HG02763 (cell line): ENCODE data around the gene PTCH1.

ENCODE experiments used
- ATAC-seq: cut with Tn5 transposase; IDR thresholded peaks from one replicate; pipeline ENCODE4 v1.9.1; 2021; ENCODE audit warnings: mild to moderate bottlenecking, moderate library complexity; ENCODE audit not compliant: unreplicated experiment

PTCH1 gene

DNA sequence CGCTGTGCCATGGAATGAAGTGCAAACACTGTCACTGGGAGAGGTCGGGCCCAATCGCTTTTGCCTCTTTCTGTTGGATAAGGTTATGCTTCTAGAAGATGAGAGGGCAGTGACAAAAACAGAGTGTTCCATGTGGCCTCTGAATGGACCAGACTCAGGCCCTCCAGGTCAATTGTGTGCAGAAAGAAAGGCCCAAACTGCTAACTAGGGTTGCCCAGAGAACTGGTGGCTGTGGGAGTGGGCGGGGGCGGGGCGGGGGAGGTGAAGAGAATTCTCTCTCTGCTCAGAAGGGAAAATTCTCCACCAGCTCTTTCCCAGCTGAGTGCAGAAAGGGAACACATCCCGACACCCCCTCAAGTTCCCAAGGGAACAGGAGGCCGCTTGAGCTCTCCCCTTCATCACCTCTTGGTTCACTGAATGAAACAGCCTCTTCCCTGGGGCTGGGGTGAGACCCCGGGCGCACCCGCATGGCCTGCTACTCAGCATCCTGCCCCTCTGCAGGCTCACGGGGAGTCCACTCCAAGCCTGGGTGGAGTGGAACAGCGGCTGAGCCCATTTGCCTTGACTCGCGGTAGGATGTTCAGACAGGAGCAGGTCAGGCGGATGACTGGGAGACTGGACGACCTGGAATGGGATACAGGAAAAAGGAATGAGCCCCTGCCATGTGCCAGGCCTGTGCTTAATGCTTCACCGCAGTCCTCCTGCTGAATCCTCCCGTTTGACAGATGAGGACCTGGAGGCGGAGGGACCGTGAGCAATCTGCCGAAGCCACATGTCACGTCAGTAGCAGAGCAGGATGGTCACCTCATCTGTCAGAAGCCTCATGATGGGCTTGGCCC lies 105.5 kb downstream of the PTCH1 start:
- ATAC-seq = no peak

DNA sequence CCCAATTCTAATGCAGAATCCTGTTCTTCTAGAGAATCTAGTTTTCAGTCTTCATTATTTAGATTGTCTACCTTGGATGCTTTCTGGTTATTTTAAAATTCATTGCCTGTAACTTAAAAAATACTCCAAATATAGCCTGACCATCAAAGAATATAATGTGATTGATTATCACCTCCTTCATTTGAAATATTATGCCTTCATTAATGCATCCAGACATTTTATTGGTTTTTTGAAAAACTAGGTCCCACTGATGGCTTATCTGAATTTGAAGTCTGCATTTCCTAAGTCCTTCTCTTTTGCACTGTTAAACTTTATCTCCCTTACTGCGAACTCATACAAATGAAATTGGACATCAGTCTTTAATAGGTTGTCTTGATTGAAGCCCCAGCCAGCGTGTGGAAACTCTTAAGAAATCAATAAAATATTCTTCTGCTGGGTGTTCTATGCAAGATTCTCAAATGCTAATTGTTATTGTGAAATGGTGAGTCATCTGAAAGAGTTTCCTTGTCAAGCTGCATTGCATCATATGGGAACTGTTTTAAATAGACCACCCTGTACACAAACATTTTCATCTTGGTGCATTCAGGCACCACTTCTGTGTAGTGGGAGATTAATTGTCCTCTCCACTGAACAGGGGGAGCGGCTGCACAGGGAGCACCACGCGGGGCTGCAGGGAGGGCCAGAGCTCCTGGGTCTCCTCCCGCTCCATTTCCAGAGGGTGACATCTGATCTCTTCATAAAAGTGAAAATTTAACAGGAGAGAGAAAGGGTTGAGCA lies 106.9 kb downstream of the PTCH1 start:
- ATAC-seq = no peak

DNA sequence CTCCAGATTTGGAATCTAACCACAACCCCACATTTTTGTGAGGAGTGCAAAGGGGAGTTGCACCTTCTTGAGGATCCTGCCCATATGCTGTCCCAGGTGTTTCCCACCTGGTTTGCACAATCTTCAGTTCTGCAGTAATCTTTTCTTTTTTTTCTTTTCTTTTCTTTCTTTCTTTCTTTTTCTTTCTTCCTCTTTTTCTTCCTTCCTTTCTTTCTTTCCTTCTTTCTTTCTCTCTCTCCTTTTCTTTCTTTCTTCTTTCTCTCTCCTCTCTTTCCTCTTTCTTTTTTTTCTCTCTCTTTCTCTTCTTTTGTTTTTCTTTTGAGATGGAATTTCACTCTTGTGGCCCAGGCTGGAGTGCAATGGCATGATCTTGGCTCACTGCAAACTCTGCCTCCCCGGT lies 109.2 kb downstream of the PTCH1 start:
- no peak for ATAC-seq

DNA sequence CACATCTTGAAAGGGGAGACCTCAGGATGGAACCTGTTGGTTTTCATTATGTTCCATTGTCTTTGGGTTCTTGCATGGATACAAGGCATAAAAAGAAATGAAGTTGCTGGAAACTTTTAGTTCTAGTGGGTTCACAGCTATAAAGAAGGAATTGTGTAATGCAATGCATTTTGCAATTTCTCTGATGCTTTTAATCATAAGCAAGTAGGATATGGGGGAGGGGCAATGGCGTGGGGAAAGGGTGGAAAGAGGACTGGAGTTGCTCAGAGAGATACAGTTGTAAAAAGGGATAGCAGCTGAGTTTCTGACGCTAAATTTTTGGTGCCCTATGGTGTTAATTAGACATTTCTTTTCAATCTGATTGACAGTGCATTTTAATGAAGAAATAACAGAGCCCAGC lies 110.7 kb downstream of the PTCH1 start:
- ATAC-seq = no peak

DNA sequence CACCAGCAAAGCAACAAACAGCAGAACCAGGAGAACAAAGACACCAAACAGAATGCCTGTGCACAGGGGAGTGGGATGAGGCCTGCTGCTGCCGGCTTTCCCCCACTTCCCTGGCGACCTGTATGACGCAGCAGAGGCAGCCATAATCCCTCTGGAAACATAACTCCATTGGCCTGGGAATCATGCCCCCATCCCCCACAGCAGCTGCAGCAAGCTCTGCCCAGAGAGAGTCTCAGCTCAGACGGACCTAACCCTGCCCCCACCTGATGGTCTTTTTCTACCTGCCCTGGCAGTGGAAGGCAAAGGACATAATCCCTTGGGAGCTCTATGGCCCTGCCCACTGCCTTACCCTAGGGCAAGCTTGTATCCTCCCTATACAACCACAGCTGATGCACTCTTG lies 117.5 kb downstream of the PTCH1 start:
- no peak for ATAC-seq
